Thyroid gland (tissue), 4 donors: ENCODE measurements around the gene FBXL13. TPM values are rescaled to one million over a fixed set of nuclear protein-coding genes. Genes with fewer than 3 reads are reported as not detected.

Experiments
- DNase-seq, 2 donors: peaks; one replicate each; pipeline ENCODE4 v3.0.0-alpha.2; 2019
- H3K27ac ChIP-seq, 3 donors: fragments of 200-600 bp; sonication (generic); 1 replicate in 2 of 3; 2 replicates in 1 of 3; pipeline ENCODE4 v1.5.1; 2016 to 2019; ENCODE audit warnings: mild to moderate bottlenecking in 1 of 3, moderate library complexity in 1 of 3
- H3K27me3 ChIP-seq: fragments of 200-600 bp; sonication (generic); one replicate; pipeline ENCODE4 v1.5.1; 2019
- H3K36me3 ChIP-seq, 2 donors: fragments of 200-600 bp; sonication (generic); one replicate each; pipeline ENCODE4 v1.5.1; 2016 to 2019
- H3K4me1 ChIP-seq, 2 donors: fragments of 200-600 bp; sonication (generic); one replicate each; pipeline ENCODE4 v1.5.1; 2017 to 2019
- H3K4me3 ChIP-seq, 3 donors: fragments of 200-600 bp; sonication (generic); replicated peaks in 1 of 3; 1 replicate in 2 of 3; 2 replicates in 1 of 3; pipeline ENCODE4 v1.5.1; 2016; ENCODE audit warnings: mild to moderate bottlenecking in 1 of 3
- H3K9me3 ChIP-seq: fragments of 200-600 bp; sonication (generic); one replicate; pipeline ENCODE4 v1.5.1; 2017
- POLR2A ChIP-seq, 2 donors: fragments of 450-650 bp; IDR thresholded peaks; one replicate each; pipeline ENCODE4 v1.6.1; 2017; ENCODE audit warnings: antibody characterized with exemption in 2 of 2, mild to moderate bottlenecking in 2 of 2, moderate library complexity in 1 of 2
- WGBS, 2 donors: methylation state at CpG; one replicate each; pipeline ENCODE4 v1.1.5; 2017; 5-methylcytosine and 5-hydroxymethylcytosine counted together
- intact Hi-C: fragments of 100-400 bp; cut with DNase I; formaldehyde crosslinking; loops from one replicate; pipeline ENCODE4 v1.15.1; 2023
- total RNA-seq, 4 donors: library from RNA; depleted of rRNA; stranded (reverse); fragments of >200 nt; gene quantifications; one replicate each; pipeline ENCODE4 v1.2.3, GENCODE V29; 2016
- TF ChIP-seq, protein P1 (sequence below), 6 experiments: fragments of 200-600 bp in 3 of 6; fragments of 450-650 bp in 3 of 6; sonication (generic) in 3 of 6; IDR thresholded peaks; one replicate each; pipeline ENCODE4 v1.5.1; 2016 to 2019; ENCODE audit warnings: antibody characterized with exemption in 6 of 6, mild to moderate bottlenecking in 2 of 6, inconsistent platforms in 1 of 6, moderate library complexity in 1 of 6

The FBXL13 gene
- total RNA-seq, 4 donors from 2014 or later: 4.2 to 9.6 (median 5.0) TPM

DNA sequence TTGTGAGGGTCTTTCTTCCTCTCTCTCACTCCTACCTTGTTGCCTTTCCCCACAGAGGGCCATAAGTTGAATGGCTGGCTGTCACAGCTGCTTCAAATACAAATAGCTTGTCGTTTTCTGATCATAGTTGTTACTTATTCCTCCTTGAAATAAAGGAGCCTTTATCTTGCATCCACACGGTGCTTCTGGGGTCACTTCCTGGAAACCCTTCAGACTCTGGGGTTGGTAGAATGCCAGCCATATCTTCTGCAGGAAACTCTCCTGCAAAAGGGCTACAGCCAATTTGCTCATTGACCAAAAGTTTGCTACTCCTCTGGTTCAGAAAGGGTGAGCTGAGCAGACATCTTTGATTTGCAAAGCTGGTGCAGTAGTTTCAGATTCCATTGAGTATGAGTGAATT lies 255.4 kb downstream of the FBXL13 start:
- no peaks in the 10 kb centered on the region for H3K27me3 ChIP-seq
- WGBS, 2 donors: 42 to 61% methylated on average over 2 of the region's 2 CpGs
- no peak overlapping the region for H3K4me3 ChIP-seq
- intact Hi-C loops: no loop called here
- no peak overlapping the region for H3K27ac ChIP-seq
- H3K4me1 ChIP-seq: no peaks in the 10 kb centered on the region
- DNase-seq: no peak
- TF ChIP-seq POLR2A (IDR thresholded peaks at IDR 0.05): no peak
- TF ChIP-seq, protein P1, sequence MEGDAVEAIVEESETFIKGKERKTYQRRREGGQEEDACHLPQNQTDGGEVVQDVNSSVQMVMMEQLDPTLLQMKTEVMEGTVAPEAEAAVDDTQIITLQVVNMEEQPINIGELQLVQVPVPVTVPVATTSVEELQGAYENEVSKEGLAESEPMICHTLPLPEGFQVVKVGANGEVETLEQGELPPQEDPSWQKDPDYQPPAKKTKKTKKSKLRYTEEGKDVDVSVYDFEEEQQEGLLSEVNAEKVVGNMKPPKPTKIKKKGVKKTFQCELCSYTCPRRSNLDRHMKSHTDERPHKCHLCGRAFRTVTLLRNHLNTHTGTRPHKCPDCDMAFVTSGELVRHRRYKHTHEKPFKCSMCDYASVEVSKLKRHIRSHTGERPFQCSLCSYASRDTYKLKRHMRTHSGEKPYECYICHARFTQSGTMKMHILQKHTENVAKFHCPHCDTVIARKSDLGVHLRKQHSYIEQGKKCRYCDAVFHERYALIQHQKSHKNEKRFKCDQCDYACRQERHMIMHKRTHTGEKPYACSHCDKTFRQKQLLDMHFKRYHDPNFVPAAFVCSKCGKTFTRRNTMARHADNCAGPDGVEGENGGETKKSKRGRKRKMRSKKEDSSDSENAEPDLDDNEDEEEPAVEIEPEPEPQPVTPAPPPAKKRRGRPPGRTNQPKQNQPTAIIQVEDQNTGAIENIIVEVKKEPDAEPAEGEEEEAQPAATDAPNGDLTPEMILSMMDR (IDR thresholded peaks at IDR 0.05): no peak
- no peaks in the 10 kb centered on the region for H3K9me3 ChIP-seq
- no peaks in the 10 kb centered on the region for H3K36me3 ChIP-seq

DNA sequence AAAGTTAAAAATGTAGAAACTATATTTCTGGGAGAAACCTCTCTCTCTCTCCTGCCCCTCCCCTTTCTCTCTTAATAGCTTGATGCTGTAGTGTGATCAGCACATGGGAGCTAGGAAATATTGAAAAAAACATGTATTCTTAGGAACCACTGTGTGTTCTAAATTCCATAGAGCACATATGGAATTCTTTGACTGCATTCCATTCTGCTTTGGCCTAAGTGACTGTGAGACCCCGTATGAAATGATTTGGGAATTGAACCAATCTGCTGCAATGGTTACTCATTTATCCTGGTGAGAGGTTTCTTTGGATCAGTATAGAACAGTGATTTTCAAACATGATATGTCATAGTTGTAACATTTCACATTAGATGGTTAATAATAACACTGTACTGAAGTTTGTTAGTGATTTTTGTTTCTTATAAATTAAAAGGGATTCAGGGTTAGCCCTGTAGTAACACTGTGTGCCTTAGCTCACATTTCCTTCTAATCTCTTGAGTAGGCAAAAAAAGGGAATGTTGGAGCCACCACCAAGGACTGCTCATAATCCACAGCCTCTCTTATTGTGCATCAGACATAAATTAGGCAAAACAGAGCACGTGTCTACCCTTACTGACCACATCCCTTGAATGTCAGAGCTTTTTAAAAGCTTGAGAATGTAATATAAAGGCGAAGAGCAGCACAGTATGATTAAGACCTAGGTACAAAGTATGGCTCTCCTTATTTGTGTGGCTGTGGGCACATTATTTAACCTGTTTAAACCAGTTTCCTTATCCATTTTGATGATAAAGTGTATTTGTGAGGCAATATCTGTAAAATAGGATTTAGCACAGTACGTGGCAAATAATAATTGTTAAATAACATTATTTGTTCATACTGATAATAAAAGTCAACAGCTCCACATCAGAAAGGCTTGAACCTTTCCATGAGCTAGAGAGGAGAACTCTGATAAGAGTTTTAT lies 256.7 kb downstream of the FBXL13 start:
- Histone ChIP-seq H3K27ac (no peak overlapping the region), H3K4me1 (no peaks in the 10 kb centered on the region), H3K27me3 (no peaks in the 10 kb centered on the region), H3K9me3 (no peaks in the 10 kb centered on the region), H3K36me3 (no peaks in the 10 kb centered on the region), H3K4me3 (no peak overlapping the region)
- WGBS, 2 donors: 89 to 90% methylated on average over 4 of the region's 4 CpGs
- intact Hi-C loops: no loop called here
- no peak for DNase-seq
- TF ChIP-seq, protein P1 (IDR thresholded peaks at IDR 0.05): no peak
- no peak for TF ChIP-seq POLR2A (IDR thresholded peaks at IDR 0.05)

DNA sequence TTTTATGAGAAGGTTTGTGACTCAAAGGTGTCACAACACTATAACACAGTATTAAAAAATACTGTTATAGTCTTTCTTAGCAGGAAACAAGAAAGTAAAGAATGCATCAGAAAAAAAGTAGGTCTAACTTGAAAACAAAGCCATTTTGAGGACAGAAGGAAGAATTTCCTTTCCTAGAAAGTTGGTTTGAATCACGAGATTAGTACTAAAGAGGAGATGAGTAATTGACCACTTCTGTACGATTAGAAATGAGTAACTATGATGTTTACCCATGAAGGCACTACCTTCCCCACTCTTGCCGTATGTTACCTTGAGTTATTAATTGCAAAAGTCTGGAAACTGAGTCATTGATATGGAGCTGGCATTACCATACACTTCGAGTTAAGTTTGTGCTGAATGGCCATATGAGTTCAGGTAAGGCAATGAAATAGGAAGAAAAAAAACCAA lies 260.5 kb downstream of the FBXL13 start:
- Histone ChIP-seq H3K27me3 (no peaks in the 10 kb centered on the region), H3K9me3 (no peaks in the 10 kb centered on the region), H3K4me3 (no peak overlapping the region), H3K27ac (no peak overlapping the region), H3K36me3 (no peaks in the 10 kb centered on the region), H3K4me1 (no peaks in the 10 kb centered on the region)
- intact Hi-C loops: no loop called here
- TF ChIP-seq, protein P1 (IDR thresholded peaks at IDR 0.05): no peak
- TF ChIP-seq POLR2A (IDR thresholded peaks at IDR 0.05): no peak
- 90 to 94% methylated on average over 4 of the region's 4 CpGs for WGBS, 2 donors
- no peak for DNase-seq

DNA sequence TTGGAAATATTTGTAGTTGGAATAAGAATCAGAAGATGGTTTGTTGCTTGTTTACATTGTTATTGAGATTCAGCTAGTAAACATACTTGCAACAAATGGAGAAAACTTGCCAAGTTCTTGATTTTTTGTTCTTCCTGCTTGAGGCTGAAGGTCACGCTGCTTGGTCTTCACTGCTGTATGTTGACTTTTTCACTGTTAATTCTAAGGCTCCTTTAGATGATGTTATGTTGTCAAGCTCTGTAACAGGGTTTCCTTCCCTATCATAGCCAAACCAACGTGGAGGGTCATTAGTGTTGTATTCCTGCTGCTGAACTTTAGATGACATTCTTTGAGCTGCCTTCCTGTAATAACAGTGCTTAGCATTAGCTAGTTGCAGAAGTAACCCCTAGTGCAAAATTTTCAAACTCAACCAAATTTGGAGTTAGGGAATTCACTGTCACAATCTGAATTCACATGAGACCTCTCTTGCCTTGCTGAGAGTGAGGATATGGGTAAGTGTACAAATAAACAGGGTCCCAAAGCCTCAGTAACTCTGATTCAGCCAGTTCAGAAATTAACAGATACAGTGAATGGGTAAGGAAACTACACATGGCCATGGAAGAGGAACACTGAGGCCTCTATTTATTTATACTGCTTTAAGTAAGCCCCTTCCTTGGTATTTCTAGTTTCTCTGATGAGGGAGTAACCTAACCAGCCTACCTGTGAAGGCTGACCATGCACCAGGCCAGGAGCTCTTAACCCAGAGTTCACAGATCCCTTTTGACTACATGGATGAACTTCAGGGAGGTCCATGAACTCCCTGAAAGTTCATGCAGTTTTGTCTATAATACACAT lies 261.2 kb downstream of the FBXL13 start:
- Histone ChIP-seq H3K27me3 (no peaks in the 10 kb centered on the region), H3K4me1 (no peaks in the 10 kb centered on the region), H3K27ac (no peak overlapping the region), H3K36me3 (peaks cover 0 to 3% of the 10 kb centered on the region in 2 donors), H3K9me3 (no peaks in the 10 kb centered on the region), H3K4me3 (no peak overlapping the region)
- intact Hi-C loops: no loop called here
- TF ChIP-seq, protein P1 (IDR thresholded peaks at IDR 0.05): no peak
- TF ChIP-seq POLR2A (IDR thresholded peaks at IDR 0.05): no peak
- DNase-seq: no peak
- 61 to 76% methylated on average over 2 of the region's 2 CpGs for WGBS, 2 donors
